ENCODE measurements around the gene PSMG4. TPM values are rescaled to one million over a fixed set of nuclear protein-coding genes. Genes with fewer than 3 reads are reported as not detected.

The PSMG4 gene
- total and polyA plus RNA-seq, 2 donors from 2014 or later = 24.9 to 36.8 TPM

DNA sequence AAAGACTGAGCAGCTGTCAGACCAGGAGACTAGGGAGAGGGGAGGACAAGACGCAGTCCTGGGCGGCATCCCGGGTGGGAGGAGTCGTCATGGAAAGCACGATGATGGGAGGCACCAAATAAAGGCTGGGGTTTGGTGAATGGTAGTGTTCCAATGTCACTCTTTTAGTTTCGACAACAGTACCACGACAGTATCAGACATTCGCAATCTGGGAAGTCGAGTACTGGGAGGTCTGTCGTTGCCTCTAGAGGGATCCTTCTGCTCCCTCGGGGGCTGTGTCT, 32.1 kb downstream of the PSMG4 start:
- intact Hi-C loops (cut with DNase I) = no loop called here
- H3K9ac ChIP-seq (ENCODE audit: low read length in 3 of 3) = no peak overlapping the region
- TF ChIP-seq, protein P1, sequence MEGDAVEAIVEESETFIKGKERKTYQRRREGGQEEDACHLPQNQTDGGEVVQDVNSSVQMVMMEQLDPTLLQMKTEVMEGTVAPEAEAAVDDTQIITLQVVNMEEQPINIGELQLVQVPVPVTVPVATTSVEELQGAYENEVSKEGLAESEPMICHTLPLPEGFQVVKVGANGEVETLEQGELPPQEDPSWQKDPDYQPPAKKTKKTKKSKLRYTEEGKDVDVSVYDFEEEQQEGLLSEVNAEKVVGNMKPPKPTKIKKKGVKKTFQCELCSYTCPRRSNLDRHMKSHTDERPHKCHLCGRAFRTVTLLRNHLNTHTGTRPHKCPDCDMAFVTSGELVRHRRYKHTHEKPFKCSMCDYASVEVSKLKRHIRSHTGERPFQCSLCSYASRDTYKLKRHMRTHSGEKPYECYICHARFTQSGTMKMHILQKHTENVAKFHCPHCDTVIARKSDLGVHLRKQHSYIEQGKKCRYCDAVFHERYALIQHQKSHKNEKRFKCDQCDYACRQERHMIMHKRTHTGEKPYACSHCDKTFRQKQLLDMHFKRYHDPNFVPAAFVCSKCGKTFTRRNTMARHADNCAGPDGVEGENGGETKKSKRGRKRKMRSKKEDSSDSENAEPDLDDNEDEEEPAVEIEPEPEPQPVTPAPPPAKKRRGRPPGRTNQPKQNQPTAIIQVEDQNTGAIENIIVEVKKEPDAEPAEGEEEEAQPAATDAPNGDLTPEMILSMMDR (IDR thresholded peaks at IDR 0.05; ENCODE audit: borderline replicate concordance, extremely low read depth, insufficient read depth) = no peak
- no peaks in the 10 kb centered on the region for H3K9me3 ChIP-seq (ENCODE audit: control insufficient read depth in 2 of 3, insufficient read depth in 1 of 3, low read length in 3 of 3)
- H3K4me3 ChIP-seq (ENCODE audit: low read length in 3 of 3) = no peak overlapping the region
- no peak for FAIRE-seq
- H3K27ac ChIP-seq (ENCODE audit: low read depth in 2 of 2, low read length in 2 of 2) = no peak overlapping the region
- H3K4me1 ChIP-seq (ENCODE audit: control insufficient read depth in 2 of 3, insufficient read depth in 2 of 3, low read depth in 1 of 3, low read length in 3 of 3) = no peaks in the 10 kb centered on the region
- no peaks in the 10 kb centered on the region for H3K27me3 ChIP-seq (ENCODE audit: control insufficient read depth, insufficient read depth, low read length)
- peak in 1 of 5 donors; percentile 16 for DNase-seq
- peaks cover 0 to 9% (median 2%) of the 10 kb centered on the region in 3 donors for H3K36me3 ChIP-seq (ENCODE audit: control insufficient read depth in 2 of 3, insufficient read depth in 3 of 3, low read length in 3 of 3)

DNA sequence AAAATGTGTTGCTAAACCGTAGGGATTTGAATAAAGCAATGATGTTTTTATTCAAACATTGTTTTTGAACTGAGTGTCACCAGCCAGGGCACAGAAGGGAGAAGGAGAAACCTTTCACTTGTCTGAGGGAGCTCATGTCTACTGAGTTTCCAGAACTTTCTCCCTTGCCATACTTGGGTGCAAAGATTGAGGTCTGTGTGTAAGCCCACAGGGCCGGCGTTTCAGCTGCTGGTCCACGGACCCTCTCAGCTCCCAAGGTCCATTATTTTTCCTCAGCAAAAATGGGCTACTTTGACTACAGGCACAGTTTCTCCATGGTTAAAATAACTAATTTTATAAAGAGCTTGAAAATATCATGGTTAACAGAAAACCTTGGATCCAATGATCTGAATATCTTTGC, 32.6 kb downstream of the PSMG4 start:
- no peak overlapping the region for H3K9ac ChIP-seq (ENCODE audit: low read length in 3 of 3)
- no peaks in the 10 kb centered on the region for H3K4me1 ChIP-seq (ENCODE audit: control insufficient read depth in 2 of 3, insufficient read depth in 2 of 3, low read depth in 1 of 3, low read length in 3 of 3)
- TF ChIP-seq, protein P1 (IDR thresholded peaks at IDR 0.05; ENCODE audit: borderline replicate concordance, extremely low read depth, insufficient read depth) = no peak
- no peak overlapping the region for H3K4me3 ChIP-seq (ENCODE audit: low read length in 3 of 3)
- FAIRE-seq = no peak
- H3K27me3 ChIP-seq (ENCODE audit: control insufficient read depth, insufficient read depth, low read length) = no peaks in the 10 kb centered on the region
- H3K9me3 ChIP-seq (ENCODE audit: control insufficient read depth in 2 of 3, insufficient read depth in 1 of 3, low read length in 3 of 3) = no peaks in the 10 kb centered on the region
- H3K36me3 ChIP-seq (ENCODE audit: control insufficient read depth in 2 of 3, insufficient read depth in 3 of 3, low read length in 3 of 3) = peaks cover 0 to 9% (median 2%) of the 10 kb centered on the region in 3 donors
- no peak for DNase-seq
- no peak overlapping the region for H3K27ac ChIP-seq (ENCODE audit: low read depth in 2 of 2, low read length in 2 of 2)
- intact Hi-C loops (cut with DNase I) = no loop called here

DNA sequence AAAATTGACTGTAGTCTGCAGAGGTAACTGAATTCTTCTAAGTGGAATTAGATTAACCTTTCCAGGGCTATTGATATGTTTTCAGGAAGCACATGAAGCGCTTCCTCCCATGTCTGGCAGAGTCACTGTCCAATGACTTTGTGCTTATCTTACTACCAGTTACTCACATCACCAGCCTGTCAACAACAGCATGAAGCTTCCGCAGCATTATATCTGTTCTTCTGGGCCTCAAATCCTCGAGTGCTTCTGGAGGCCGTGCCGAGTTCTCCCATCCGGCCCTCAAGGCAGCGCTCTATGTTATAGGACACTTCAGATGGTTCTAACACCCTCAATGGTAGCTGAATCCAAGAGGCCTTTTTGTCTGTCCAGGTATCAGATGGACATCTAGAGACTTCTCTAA, 33.2 kb downstream of the PSMG4 start:
- Histone ChIP-seq H3K9me3 (ENCODE audit: control insufficient read depth in 2 of 3, insufficient read depth in 1 of 3, low read length in 3 of 3) (no peaks in the 10 kb centered on the region), H3K36me3 (ENCODE audit: control insufficient read depth in 2 of 3, insufficient read depth in 3 of 3, low read length in 3 of 3) (peaks cover 0 to 6% (median 2%) of the 10 kb centered on the region in 3 donors), H3K27ac (ENCODE audit: low read depth in 2 of 2, low read length in 2 of 2) (no peak overlapping the region), H3K4me3 (ENCODE audit: low read length in 3 of 3) (no peak overlapping the region), H3K4me1 (ENCODE audit: control insufficient read depth in 2 of 3, insufficient read depth in 2 of 3, low read depth in 1 of 3, low read length in 3 of 3) (no peaks in the 10 kb centered on the region), H3K9ac (ENCODE audit: low read length in 3 of 3) (no peak overlapping the region), H3K27me3 (ENCODE audit: control insufficient read depth, insufficient read depth, low read length) (no peaks in the 10 kb centered on the region)
- FAIRE-seq = no peak
- TF ChIP-seq, protein P1 (IDR thresholded peaks at IDR 0.05; ENCODE audit: borderline replicate concordance, extremely low read depth, insufficient read depth) = no peak
- peak in 1 of 5 donors; percentile 14 for DNase-seq
- intact Hi-C loops (cut with DNase I) = no loop called here

Data from kidney (tissue), 14 donors.